Uterus (tissue), 4 donors: Measurements from ENCODE around the gene MARCKS. TPM values are rescaled to one million over a fixed set of nuclear protein-coding genes. Genes with fewer than 3 reads are reported as not detected.
A peak's percentile ranks its signal among the peaks of the same experiment; 100 is the strongest.

ENCODE experiments used
- DNase-seq, 2 donors: peaks; one replicate each; pipeline ENCODE4 v3.0.0-alpha.2; 2019 to 2020
- H3K27ac ChIP-seq, 2 donors: fragments of 200-600 bp; sonication (generic); 1 replicate in 1 of 2; 2 replicates in 1 of 2; pipeline ENCODE4 v1.5.1; 2016 to 2018
- H3K27me3 ChIP-seq, 2 donors: fragments of 200-600 bp; sonication (generic); one replicate each; pipeline ENCODE4 v1.5.1; 2018 to 2019; ENCODE audit warnings: control low read depth in 1 of 2
- H3K36me3 ChIP-seq, 2 donors: fragments of 200-600 bp; sonication (generic); one replicate each; pipeline ENCODE4 v1.5.1; 2019; ENCODE audit warnings: control low read depth in 1 of 2
- H3K4me1 ChIP-seq, 2 donors: fragments of 200-600 bp; sonication (generic); one replicate each; pipeline ENCODE4 v1.5.1; 2018 to 2019; ENCODE audit warnings: control low read depth in 1 of 2
- H3K4me3 ChIP-seq, 2 donors: fragments of 200-600 bp; sonication (generic); 1 replicate in 1 of 2; 2 replicates in 1 of 2; pipeline ENCODE4 v1.5.1; 2018 to 2019; ENCODE audit warnings: mild to moderate bottlenecking in 1 of 2
- H3K9me3 ChIP-seq, 2 donors: fragments of 200-600 bp; sonication (generic); one replicate each; pipeline ENCODE4 v1.5.1; 2019; ENCODE audit warnings: control low read depth in 1 of 2
- CTCF ChIP-seq, 4 experiments: fragments of 200-600 bp in 2 of 4; fragments of 450-650 bp in 2 of 4; sonication (generic) in 2 of 4; IDR thresholded peaks; one replicate each; pipeline ENCODE4 v1.5.1; 2016 to 2019; ENCODE audit warnings: antibody characterized with exemption in 4 of 4, mild to moderate bottlenecking in 2 of 4, moderate library complexity in 1 of 4
- POLR2A ChIP-seq, 2 donors: fragments of 450-650 bp; IDR thresholded peaks; one replicate each; pipeline ENCODE4 v1.6.1; 2016; ENCODE audit warnings: antibody characterized with exemption in 2 of 2, mild to moderate bottlenecking in 1 of 2, moderate library complexity in 1 of 2
- intact Hi-C: fragments of 100-400 bp; cut with DNase I; formaldehyde crosslinking; loops from one replicate; pipeline ENCODE4 v1.15.1; 2023; ENCODE audit warnings: low total_unique reads
- total RNA-seq, 4 donors: library from RNA; depleted of rRNA in 3 of 4; stranded (reverse); fragments of >200 nt in 3 of 4; gene quantifications; one replicate each; pipeline versions ENCODE4 v1.1.0 to v1.2.4, GENCODE V29; 2014 to 2023
- donor health status: DM: yes; HTN: yes; CAD: no.

The MARCKS gene
- total RNA-seq, 4 donors from 2014 or later = 14.9 to 140 (median 42.6) TPM

GRCh38 chr6:113825781-113826180 lies 31.4 kb upstream of the MARCKS start:
- no peaks in the 10 kb centered on the region for H3K4me1 ChIP-seq
- TF ChIP-seq POLR2A (IDR thresholded peaks at IDR 0.05) (no peak), CTCF (IDR thresholded peaks at IDR 0.05) (peak in 1 of 4 experiments; percentile 5)
- DNase-seq = peak; percentile 42 to 80
- H3K27ac ChIP-seq = peak overlapping the region in 1 of 2 donors; percentile 13
- H3K9me3 ChIP-seq = no peaks in the 10 kb centered on the region
- H3K36me3 ChIP-seq = no peaks in the 10 kb centered on the region
- intact Hi-C loops = no loop called here
- H3K4me3 ChIP-seq = no peak overlapping the region
- no peaks in the 10 kb centered on the region for H3K27me3 ChIP-seq

- H3K4me3 ChIP-seq = no peak overlapping the region
- DNase-seq = no peak
- H3K4me1 ChIP-seq = no peaks in the 10 kb centered on the region
- H3K36me3 ChIP-seq = no peaks in the 10 kb centered on the region
- H3K9me3 ChIP-seq = no peaks in the 10 kb centered on the region
- intact Hi-C loops = no loop called here
- no peak for TF ChIP-seq POLR2A (IDR thresholded peaks at IDR 0.05)
- TF ChIP-seq CTCF (IDR thresholded peaks at IDR 0.05) = no peak
- no peak overlapping the region for H3K27ac ChIP-seq
- H3K27me3 ChIP-seq = no peaks in the 10 kb centered on the region
Measured at GRCh38 chr6:113828984-113829695, 28.0 kb upstream of the MARCKS start.

- H3K9me3 ChIP-seq = no peaks in the 10 kb centered on the region
- no peak for DNase-seq
- no peak for TF ChIP-seq CTCF (IDR thresholded peaks at IDR 0.05)
- TF ChIP-seq POLR2A (IDR thresholded peaks at IDR 0.05) = no peak
- H3K27me3 ChIP-seq = no peaks in the 10 kb centered on the region
- H3K4me1 ChIP-seq = no peaks in the 10 kb centered on the region
- no peak overlapping the region for H3K4me3 ChIP-seq
- H3K36me3 ChIP-seq = no peaks in the 10 kb centered on the region
- no peak overlapping the region for H3K27ac ChIP-seq
- intact Hi-C loops = no loop called here
Measured at GRCh38 chr6:113829696-113830045, 27.5 kb upstream of the MARCKS start.

- H3K4me1 ChIP-seq = no peaks in the 10 kb centered on the region
- intact Hi-C loops = no loop called here
- H3K9me3 ChIP-seq = no peaks in the 10 kb centered on the region
- H3K27ac ChIP-seq = no peak overlapping the region
- no peak for DNase-seq
- H3K27me3 ChIP-seq = no peaks in the 10 kb centered on the region
- TF ChIP-seq CTCF (IDR thresholded peaks at IDR 0.05) (no peak), POLR2A (IDR thresholded peaks at IDR 0.05) (no peak)
- no peak overlapping the region for H3K4me3 ChIP-seq
- no peaks in the 10 kb centered on the region for H3K36me3 ChIP-seq
Measured at GRCh38 chr6:113830140-113830539, 27.0 kb upstream of the MARCKS start.

- intact Hi-C loops = no loop called here
- TF ChIP-seq CTCF (IDR thresholded peaks at IDR 0.05) (no peak), POLR2A (IDR thresholded peaks at IDR 0.05) (no peak)
- DNase-seq = no peak
- H3K9me3 ChIP-seq = no peaks in the 10 kb centered on the region
- no peaks in the 10 kb centered on the region for H3K36me3 ChIP-seq
- no peak overlapping the region for H3K4me3 ChIP-seq
- H3K4me1 ChIP-seq = no peaks in the 10 kb centered on the region
- H3K27me3 ChIP-seq = no peaks in the 10 kb centered on the region
- H3K27ac ChIP-seq = no peak overlapping the region
Measured at GRCh38 chr6:113833537-113833936, 23.6 kb upstream of the MARCKS start.
